ENCODE results near the gene FMO3.

Gene FMO3

DNA sequence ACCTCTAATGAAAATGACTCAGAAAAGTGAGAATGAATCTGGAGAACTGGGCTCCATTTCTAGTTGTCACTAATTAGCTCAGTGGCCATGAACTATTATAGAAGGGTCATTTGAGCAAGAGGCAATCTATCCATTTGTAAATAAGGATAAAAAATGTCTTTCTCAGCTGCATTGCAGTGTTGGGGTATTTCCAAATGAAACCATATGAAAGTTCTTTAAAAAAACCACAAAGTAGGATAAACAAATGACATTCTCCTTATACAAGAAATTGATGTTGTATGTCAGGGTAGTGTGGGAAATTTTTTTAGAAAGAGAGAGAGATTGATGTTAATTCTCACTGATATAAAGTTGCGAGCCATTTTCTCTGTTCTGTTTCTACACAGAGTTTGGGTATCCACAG, 26.0 kb downstream of the FMO3 start:
- DNase-seq (ENCODE audit: low spot score), result no peak

DNA sequence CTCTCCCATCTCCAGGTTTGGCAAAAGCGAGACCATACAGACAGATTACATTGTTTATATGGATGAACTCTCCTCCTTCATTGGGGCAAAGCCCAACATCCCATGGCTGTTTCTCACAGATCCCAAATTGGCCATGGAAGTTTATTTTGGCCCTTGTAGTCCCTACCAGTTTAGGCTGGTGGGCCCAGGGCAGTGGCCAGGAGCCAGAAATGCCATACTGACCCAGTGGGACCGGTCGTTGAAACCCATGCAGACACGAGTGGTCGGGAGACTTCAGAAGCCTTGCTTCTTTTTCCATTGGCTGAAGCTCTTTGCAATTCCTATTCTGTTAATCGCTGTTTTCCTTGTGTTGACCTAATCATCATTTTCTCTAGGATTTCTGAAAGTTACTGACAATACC, 26.4 kb downstream of the FMO3 start:
- DNase-seq (ENCODE audit: low spot score), result no peak

DNA sequence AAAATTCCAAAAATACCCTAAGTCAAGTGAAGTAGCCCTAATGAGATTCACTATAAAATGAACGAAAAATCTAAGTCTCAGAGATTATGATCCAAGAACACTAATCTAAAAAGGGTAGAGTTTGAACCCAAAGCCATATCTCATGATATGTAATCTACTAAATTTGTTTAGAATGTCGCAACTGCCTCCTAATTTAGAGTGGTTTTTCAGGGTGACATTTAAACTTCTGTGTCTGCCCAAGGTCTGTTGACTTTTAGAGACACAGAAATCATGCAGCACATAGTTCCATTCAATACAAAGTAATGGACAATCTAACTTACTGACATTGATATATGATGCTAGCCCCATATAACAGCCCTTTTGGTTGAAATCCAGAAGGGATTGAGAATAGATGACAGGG, 28.9 kb downstream of the FMO3 start:
- DNase-seq (ENCODE audit: low spot score), result no peak

DNA sequence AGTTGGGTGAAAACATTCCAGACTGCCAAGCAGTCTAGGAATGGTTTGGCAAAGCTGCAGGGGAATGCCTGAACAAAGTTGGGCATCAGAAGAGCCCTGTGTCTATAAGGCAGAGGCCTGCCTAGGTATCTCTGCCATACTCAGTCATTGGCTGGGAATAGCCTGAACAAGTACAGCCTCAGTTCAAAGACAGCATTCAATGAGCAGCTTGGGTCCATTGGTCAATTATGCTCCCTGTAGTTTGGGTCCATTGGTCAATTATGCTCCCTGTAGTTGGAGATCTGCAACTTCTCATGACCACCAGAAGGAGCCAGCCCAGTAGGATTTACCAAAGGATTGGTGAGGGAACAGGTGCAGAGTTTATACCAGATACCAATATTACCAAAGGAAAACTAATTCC, 31.6 kb downstream of the FMO3 start:
- no peak for DNase-seq (ENCODE audit: low spot score)

DNA sequence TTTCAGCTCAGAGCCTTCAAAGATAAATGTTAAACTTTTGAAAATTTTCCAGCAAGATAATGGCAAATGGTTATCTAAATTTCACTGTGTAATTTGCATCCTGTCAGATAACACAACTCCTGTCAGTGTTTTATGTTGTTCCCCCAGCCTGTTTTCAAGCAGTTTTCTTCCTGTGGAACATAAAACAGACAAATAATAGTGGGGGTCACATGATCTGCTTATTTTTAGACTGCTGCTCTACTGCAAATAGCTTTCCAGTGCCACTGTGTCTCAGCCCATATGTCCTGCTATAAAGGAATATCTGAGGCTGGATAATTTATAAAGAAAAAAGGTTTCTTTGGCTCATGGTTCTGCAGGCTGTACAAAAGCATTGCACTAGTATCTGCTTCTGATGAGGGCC, 32.2 kb downstream of the FMO3 start:
- DNase-seq (ENCODE audit: low spot score), result no peak

DNA sequence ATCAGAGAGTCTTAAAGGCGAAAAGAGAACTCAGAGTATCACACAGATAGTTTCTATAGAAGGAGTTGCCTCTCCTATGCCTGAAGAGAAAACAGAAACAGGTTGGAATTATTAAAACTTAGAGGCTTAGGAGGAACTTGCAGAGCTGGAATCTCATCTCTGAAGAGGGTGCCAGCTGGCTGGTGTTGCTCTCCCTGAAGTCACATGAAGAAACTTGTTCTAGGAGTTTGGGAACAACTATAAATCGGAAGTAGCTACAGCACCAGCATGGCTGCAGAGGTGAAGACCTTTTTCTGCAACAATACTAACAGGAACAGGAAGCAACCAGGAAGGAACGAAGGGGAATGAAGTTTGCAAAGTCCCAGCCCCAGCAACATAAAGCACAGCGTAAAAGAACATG, 35.8 kb downstream of the FMO3 start:
- DNase-seq (ENCODE audit: low spot score), result no peak

DNA sequence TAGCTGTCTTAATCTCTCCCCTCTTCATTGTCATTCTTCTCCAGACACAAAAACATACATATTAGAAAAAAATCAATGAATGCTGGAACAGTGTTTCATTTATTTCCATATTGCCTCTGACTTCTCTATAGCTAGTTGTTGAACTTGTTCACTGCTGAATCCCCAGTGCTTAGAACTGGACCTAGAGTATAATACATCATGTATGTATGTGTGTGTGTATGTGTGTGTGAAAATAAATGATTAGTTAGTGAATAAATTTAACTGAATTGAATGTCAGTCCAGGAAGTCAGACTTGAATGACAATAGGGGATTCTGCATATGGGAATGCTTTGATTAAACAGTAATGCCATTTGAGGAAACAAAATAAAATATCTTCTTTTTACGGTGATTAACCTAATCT, 36.4 kb downstream of the FMO3 start:
- DNase-seq (ENCODE audit: low spot score), result no peak

DNA sequence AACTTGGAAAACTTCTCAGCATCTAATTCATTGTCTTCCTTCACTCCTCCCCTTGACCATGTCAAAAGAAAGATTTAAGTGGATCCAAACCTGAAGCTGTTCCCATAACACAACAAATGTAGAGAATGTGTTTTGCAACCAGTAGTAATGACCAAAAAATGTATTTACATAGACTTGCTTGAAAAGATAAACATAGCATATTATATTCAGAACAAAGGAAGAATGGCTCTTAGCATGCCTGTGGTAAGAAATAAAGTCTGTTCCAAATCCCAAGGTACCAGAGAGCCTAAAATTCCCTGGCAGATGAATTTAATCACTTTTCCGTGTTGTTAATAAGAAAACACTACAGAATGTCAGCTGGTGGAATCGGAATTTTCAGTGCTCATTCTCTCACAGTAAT, 36.8 kb downstream of the FMO3 start:
- DNase-seq (ENCODE audit: low spot score), result peak; percentile 11

DNA sequence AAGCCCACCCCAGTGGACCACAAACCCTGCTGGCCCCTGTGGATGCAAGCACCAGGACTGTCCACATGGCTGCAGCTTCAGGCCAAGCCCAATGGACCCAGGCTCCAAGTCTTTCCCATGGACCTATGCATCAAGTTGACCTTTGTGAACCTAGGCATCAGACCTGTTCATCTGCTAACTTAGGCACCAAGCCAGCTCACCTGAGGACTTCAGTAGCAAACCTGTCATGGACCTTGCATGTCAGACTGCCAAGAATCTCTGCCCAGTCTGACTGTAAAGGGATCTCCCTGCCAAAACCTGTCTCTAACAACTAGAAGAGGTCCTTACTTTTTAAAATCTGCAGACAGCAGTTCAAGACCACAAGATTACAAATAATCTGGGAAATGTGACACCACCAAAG, 37.8 kb downstream of the FMO3 start:
- DNase-seq (ENCODE audit: low spot score), result no peak

DNA sequence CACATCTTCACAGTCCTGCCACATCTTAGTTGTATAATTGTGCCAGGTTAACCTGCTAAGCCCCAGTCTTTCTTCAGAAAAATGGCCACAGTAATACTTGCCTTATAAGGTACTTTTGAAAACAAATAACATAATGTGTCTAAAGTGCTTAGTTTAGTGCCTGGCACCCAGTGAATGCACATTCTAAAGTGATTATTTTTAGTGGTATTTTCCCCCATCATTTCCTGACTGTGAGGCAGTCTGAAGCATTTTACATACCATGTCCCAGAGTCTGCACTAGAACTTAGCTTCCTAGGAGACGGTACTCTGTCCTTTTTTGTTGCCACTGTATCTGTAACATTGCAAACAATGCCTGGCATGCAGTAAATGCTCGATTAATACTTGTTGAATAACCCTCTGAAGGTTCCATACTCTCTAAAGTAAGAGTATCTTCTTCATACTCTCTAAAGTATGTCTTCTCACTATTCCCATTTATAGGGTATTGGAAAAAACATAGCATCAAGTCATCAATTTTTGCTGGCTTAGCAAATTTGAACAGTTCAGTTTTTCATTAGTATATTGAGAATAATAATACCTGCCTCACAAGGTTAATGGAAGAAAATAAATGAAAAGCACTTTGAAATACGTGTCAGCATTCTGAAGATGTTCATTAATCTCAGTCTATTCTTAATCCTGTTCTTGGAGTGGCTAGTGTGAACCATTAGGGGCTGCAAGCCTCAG, 43.7 kb downstream of the FMO3 start:
- no peak for DNase-seq (ENCODE audit: low spot score)

DNA sequence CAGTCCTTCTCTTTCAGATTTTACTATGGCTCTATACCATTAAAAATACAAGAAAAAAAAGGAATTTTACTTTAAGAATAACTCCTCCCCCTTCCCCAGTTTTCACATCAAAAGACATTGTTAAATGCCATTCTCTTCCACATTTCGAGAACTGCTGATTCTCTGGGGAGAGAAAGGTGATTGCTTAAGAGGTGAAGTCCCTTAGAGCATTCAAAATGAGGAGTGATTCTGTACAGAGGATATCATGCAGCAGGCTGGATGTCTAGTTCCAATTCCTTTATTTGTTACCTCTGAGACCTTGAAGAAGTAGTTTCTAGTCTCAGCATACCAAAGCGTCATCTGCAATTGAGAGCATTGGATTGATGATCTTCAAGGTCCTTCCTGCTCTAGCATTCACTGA, 46.9 kb downstream of the FMO3 start:
- DNase-seq (ENCODE audit: low spot score), result no peak

DNA sequence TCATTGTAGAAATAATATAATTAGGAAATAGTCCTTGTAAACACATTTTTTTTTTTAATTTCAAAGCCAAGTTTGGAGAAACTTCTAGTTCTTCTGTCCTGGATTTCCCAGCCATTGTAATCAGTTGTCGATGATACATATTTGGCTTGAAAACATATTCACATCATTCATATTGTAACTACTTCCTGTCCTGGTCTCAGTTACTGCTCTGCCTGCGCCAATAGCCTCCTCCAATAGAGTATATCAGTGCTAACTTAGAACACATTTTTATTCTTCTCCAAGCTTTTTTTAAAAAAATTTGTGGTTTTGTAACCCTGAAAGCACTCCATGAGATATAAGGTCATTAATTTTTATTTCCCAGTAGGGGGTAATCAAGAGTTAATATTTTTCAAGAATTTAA, 48.3 kb downstream of the FMO3 start:
- DNase-seq (ENCODE audit: low spot score), result no peak

DNA sequence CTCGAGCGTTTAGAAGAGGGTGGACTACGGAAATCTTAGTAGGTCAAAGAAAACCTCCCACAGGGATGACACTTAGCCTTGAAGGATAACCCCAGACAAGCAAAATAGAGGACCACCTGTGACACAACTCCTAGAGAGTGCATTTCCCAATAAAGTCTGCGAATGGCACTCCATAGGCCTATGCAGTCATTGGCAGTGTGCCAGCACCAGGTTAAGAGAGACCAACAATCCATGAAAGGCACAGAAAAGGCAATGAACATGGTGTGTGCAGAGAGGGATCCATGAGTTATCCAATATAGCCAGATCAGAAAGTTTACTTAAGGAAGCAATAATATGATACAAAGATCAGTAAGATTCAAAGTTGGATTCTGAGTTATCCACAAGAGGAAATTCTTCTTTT, 49.2 kb downstream of the FMO3 start:
- no peak for DNase-seq (ENCODE audit: low spot score)

DNA sequence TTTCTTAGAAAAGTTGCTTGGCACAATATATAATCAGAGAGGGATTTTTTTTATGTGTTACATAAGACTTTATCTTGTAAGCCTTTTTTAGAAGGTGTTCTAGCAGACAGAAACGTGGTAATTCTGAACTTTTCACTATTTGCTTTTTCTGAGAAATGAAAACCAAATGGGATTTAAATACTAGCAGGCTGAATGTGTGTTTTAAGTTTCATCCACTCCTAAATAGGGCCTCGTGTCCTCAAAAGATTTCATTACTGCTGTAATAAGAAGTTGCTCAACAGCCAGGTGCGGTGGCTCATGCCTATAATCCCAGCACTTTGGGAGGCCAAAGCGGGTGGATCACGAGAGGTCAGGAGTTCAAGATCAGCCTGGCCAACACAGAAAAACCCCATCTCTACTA, 49.7 kb downstream of the FMO3 start:
- DNase-seq (ENCODE audit: low spot score), result no peak

DNA sequence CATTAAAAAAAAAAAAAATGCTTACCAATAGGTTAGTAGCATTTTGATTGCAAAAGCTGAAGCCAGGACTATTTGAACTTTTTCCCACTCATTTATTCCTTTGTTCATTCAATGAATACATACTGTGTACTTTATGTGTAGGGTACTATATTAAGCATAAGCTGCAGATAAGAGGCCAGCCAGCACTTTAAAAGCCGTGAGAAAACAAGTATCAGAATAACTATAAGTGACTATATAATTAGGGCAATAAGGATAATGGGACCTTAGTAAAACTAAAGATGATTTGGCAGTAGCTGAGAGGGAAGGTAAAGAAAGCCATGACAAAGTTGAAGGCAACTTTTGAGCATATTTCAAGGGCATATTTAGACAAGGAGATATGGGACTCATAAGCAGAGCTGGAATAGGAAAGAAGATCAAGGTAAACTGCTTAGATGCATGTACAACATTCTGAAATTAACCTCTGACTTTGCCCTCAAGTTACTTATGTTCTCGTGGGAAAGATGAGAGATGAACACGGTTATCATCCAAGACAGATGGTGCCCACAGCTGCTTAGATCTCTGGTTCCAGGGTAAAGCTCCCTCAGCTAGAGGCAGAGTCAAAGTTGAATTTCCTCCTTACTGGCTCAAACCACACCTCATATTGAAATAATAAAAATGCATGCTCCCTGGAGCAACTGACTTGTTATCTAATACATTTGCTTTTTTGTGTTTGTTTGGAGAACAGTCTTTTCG, 50.4 kb downstream of the FMO3 start:
- DNase-seq (ENCODE audit: low spot score), result no peak

DNA sequence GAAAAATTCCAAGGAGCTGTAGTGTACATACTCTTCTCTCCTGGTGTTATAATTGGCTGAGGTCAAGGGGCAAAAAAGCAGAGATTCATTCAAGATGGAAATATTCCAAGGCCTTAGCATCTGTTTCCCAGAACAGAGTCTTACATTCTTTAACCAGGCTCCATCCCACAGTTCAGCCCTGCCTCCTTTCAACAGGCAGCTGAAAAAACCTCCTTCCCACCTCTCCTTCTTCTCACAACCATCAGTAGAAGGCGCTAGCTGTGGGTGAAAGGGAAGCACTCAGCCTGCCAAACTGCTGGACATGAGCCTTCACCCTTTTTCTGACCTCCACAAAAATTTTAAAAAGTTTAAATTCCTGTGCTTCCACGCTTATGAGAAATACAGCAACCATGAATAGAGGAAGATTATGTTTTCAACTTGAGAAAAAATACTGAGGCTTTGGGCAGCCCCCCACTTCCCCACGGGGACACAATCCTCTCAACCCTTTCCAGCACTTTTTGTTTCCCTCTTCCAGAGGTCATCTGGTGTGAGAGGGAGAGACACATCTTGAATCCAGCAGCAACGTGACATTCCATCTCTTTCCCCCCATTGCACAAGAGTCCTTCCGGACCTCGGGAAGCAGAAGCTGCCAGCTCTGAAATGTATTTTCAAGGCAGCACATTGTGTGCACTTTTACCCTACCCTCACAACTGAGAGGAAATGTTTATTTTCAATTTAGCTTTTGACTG, 51.1 kb downstream of the FMO3 start:
- DNase-seq (ENCODE audit: low spot score), result peak; percentile 38

DNA sequence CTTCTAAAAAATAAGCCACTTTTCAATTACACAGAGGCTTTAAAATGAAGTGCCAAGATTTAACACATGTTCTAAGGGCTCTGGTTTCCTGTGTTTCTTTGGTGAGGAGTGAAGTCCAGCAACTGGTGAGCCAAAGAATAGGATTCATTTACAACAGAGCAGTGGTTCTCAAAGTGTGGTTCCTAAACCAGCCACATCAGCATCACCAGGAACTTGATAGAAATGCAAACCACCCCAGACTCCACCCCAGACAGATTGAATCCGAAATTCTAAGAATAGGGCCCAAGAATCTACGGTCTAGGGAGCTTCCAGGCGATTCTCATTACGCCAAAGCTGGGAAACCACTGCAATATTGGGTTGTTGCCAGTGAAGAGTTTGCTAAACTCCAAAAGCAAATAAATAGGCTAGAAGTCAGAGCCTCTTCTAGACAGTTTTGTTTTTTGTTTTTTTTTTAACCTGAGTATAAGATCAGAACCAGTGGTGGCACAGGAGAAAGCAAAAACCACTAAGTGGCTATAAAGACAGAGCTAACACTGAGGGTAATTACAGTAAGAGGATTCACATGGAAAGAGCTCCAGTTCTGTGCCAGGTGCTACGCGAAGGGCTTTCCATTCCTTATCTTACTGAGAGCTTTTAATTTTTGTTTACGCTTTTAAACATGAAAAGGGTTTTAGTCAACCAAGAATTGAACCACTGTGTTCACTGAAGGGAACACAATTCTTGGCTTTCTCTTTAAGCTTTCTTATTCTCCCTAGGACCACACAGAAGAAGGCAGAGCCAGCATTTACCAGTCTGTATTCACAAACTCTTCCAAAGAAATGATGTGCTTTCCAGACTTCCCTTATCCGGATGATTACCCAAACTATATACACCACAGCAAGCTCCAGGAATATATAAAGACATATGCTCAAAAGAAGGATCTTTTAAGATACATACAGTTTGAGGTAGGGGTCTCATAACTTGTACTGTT, 52.0 kb downstream of the FMO3 start:
- DNase-seq (ENCODE audit: low spot score), result peak; percentile 15

DNA sequence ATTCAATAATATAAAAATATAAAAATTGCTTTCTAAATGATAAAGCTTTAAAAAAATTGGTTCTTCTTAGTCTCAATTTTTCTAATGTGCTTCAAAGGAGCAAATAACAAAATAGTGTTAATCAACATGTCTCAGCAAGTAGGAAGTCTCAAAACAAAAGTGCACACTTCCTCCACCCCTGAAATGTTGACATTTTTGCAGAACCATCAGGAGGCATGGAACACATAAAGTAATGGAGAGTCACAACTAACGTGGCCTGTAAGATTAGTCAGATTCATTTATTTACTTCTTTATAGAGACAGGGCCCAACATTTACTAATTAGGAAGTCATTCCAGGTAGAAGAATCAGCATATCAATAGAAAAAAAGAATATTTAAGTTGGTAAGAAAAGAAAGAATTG, 59.5 kb downstream of the FMO3 start:
- no peak for DNase-seq (ENCODE audit: low spot score)

DNA sequence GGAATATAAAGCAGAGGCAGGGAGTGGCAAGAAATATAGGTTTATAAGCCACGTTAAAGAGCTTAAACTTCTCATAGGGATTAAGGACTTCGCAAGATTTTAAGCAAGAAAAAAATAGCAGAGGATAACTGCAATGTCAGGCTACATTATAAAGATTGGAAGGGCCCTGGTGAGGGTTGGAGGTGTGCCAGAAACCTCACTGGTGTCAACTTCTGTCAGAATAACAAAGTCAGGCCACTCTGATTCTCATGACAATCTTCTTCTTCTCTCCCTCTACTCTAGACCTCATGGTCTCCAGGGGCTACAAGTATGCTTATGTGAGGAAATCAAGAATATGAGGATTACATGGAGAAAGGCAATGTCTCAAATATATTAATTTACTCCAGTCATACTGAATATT, 61.8 kb downstream of the FMO3 start:
- no peak for DNase-seq (ENCODE audit: low spot score)

DNA sequence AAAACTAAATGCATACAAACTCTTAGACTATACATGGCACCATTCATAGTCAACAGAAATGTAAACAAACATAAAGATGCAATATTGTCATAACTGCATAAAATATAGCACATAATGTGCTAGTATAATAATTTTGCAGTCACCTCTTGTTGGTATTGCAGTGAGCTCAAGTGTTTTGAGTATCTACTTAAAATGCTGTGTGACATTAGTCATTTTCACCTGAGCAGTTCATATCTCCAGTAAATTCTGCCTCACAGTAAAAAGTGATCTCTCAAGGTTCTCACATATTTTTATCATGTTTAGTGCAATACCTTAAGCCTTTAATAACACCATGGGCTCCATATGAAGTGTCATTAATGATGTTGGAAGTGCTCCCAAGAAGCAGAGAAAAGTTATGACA, 64.8 kb downstream of the FMO3 start:
- no peak for DNase-seq (ENCODE audit: low spot score)

DNA sequence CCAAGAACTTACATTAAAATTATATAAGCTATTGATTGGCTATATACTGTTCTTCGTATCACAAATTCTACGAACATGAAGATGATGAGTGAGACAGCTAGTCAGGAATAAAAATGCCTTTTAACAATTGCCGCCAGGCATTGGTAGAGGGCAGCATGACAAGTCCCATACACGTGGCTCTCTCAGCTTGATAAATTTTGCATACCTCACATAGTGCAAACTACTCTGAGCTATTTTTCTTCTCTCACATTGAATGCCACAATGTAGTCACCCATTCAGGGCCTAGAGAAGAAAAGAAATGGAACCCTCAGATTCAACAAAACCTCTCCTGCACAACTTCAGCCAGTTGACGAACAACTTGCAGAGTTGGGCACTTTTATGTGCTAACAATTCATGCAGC, 67.4 kb downstream of the FMO3 start:
- no peak for DNase-seq (ENCODE audit: low spot score)

DNA sequence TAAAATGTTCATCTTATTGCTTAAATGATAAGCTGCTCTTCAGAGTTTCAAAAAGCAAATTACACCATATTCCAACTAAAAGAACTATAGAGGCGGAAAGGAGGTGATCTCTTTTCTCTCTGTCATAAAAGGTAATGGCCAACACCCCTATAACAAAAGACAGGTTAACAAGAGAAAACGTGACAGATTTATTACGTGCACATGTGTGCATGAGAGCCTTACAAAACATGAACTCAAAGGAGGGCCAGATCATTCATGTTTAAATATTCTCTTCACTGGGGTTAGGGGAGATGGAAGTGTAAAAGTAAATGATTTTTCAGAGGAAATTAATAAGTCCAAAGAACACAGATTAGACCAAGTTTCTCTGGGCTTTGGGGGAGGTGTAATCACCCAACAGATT, 67.8 kb downstream of the FMO3 start:
- no peak for DNase-seq (ENCODE audit: low spot score)

All from hepatic stellate cell (primary cell).